ENCODE measurements around the gene ZBTB7C. TPM values are rescaled to one million over a fixed set of nuclear protein-coding genes. Genes with fewer than 3 reads are reported as not detected.

Gene ZBTB7C
- 0.04 to 0.19 TPM (median 0.05 TPM) in 3 of 5 replicates, not detected in the others for total RNA-seq (2022; extraction: Qiagen RNA extraction; ENCODE audit: low read depth)

GRCh38 chr18:48408727-48409590 lies at the start of gene ZBTB7C:
Gene ZBTB7C, minus strand, starts transcription at chr18:48409383.

Other genes with a start within 250 kb of the ZBTB7C start
- gene CTIF, start 129.6 kb upstream of the ZBTB7C start, total RNA-seq (2022; extraction: Qiagen RNA extraction; ENCODE audit: low read depth): 11.4 to 17.6 TPM (median 12.4 TPM) in 5 replicates